CD4-positive, alpha-beta T cell treated with Interleukin-4 for 1 hour (primary cell): Measurements from ENCODE around the gene EFCAB12.

Experiments used
- DNase-seq, 2 donors: peaks; one replicate each; pipeline ENCODE4 v3.0.0-alpha.2; 2020 to 2022

EFCAB12 gene

DNA sequence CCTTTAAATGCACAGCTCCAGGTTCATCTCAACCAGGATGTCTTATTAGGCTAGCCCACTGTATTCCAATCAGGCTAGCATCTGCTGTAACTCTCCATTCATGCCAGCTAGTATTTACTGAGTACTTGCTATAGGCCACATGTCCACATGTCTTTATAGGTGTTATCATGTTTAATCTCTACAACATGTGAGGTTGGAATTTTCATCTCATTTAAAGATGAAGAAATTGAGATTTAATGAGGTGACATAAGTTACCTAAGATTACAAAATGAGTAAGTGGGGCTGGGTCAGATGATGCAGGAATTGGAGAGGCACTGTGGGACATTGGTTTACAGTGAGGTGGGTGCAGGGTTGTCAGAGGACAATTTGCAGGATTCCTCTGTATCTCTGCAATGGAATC lies 14.5 kb upstream of the EFCAB12 start:
- DNase-seq = no peak

DNA sequence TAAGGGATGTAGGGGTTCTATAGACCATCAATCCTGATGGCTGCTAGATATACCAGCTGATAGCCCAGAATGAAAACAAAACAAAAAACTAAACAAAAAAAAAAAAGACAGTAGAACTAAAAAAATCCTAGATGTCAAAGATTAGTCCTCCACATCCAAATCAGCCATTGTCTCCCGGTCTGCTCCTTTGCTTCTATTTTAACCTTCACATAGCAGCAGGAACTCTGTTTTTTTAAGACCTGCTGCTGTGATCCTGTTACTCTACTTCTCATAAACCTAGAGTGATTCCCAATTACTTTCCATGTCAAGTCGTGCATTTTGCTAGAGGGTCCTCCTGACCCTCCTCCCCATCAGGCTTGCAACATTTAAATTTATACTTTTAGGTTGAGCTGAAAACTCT lies 14.1 kb upstream of the EFCAB12 start:
- no peak for DNase-seq

DNA sequence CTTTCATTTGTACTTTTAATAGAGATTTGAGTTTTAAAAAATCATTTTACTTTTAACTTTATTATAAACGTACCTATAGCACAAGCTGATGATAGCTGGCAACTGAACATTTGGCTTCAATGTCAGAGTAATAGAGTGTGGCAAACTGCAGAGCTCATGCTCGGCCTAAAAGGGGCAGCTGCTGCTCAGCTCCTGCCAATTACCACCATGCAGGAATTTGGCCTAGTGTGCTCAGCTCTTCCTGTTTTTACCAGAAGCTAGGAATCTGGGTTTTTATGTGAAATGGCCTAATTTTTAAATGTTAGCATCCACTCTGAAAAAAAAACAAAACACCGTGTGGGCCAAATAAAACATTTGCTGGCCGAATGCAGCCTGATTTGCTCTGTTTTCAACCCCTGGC lies 13.3 kb upstream of the EFCAB12 start:
- DNase-seq = no peak

DNA sequence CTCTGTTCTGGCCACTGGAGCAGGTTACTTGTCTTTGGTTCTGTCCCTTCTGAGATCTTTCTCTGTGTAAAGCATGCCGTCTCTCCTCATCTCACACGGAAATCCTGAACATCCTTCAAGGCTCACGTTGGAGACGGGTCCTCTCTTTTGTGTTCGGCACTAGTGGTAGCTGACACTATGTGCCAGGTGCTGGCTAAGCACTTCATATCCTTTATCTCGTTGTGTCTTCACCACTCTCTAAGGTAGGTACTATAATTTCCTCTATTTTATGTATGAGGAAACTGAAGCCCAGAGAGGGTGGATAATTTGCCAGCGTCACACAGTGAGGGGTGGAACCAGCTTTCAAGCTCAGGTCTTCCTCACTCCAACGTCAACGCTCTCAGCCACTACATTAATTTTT lies 12.8 kb upstream of the EFCAB12 start:
- DNase-seq = peak in 1 of 2 donors; percentile 36

DNA sequence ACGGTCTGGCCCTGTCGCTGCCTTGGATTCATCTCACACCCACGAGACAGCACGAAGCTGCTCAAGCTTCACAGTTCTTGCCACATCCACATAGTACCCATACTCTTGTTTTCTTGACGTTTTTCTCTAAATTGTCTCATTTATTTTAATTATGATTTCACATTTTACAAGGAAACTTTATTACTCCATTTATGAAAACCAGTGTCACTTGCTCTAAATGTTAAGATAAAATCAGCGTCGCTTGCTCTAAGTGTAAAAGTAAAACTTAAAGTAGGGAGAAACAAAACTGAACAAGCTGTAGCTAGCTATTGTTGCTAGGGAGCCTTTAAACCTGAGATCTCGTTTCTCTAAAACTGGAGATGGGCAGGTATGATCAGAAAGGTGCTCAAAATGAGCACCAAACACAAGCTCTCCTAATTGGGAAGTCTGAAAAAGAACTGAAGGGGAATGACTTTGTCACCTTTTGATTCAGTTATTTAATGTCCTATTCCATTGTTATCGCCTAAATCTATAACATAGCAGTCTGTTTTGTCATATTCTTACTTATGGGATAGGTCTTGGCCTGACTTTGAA lies 12.3 kb upstream of the EFCAB12 start:
- no peak for DNase-seq

DNA sequence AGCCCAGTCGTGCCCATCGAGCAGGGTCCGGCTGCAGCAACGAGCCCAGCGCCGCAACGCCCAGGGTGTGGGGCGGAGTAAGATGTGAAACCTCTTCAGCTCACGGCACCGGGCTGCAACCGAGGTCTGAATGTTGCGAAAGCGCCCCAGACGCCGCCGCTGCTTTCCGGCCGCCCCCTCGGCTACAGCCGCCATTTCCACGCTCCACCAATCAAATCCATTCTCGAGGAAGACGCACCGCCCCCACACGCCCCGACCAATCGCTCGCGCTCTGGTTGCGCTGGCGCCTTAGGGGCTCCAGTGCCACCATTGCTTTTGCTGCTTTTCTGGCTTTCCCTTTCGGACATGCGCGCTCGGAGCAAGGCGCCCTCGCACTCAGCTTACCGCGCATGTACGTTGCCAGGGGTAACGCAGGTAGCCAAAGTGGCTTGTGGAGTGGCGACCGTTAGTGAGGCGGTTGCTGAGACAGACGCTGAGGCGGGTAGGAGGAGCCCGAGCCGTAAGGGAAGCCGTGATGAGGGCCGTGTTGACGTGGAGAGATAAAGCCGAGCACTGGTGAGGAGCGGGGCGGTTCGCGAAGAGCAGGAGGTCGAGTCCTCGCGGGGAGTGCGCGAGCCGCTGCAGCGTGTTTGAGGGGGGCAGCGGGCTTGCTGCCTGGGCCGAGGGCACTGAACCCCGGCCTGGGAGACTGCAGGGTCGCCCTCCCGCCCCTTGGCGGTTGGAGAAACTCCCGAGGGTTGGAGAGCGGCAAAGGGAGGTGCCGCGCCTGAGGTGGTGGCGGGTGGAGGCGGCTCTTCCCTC lies 11.6 kb upstream of the EFCAB12 start, which contains the start of the genes IFT122 and MBD4:
IFT122 (plus strand) TSS at position 408 of the 801 bp plus-strand sequence; CDS start at position 515, 107 bp downstream.
MBD4 (minus strand) TSS at position 132 of the 801 bp plus-strand sequence; CDS start at position 17, 115 bp downstream.
- DNase-seq = peak; percentile 100

DNA sequence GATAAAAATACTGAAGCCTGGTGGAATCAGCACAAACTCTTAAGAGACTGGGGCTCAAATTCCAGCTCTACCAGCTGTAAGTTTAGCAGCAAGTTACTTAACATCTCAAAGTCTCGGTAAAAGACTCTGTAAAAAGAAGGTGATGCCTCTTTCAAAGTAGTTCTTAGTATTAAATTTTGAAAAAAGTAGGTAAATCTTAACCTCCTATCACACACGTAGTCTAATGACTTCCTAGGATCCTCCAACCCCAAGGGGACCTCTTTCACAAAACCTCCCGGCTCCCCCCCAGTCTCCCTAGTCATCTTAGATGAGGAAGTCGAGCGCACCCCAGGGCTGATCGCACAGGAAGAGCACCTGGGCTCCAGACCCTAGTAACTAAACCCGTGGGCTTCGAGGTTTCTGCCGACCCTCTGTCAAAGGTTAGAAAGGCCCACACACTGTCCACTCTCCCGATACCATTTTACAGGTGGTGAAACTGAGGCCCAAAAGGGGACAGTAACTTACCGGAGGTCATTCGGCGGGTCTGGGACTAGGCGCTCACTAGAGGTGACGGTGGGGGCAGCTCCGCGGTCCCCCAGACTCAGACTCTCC lies 10.9 kb upstream of the EFCAB12 start:
- peak; percentile 41 for DNase-seq

DNA sequence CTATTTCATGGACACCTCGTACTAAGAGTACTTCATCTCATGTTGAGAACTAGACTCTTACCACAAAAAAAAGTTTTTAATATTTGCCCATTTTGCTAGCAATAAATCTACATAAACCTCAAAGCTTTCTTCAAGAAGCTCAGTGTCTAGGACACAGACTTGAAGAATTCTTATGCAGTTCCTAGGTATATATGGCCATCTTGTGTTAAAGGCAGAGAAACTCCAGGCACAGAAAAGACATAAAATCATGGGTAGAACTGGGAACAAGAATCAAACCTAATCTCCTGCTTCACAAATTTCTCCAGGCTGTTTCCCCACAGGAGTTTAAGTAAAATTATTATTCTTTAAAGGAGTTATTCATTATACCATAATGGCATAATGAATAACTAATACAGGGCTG lies 6.9 kb upstream of the EFCAB12 start:
- no peak for DNase-seq

DNA sequence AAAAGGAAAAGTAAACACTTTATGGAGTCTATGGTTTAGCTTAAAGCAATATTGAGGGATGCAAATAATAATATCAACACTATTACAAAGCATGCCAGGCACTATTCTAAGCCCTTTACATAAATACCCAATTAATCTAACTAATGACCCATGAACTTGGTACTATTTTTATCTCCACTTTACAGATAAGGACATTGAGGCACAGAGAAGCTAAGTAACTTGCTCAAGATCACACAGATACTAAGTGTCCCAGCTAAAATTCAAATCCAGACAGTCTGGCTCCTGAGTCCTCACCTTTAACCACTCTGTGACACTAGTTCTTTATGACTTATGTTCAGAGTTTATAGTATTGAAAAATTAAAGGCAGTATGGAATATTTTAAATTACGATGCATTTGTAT lies 5.7 kb upstream of the EFCAB12 start:
- DNase-seq = no peak

DNA sequence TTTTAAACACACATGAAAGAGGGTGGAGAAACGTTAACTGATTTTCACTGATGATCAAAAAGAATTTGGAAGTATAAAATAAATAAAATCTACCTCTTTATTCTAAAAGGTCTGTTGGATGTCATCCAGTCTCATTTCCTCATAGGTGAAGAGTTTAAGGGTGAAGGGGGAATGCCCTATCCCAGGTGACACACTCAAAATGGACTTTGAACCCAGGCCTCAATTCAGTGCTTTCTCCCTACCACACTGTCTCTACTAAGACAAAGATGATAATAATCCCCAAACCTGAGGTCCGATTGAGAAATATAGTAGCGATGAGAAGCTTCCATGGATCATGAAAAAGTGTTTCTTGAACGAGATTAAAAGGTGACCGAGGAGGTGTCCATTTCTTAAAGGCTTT lies 5.1 kb upstream of the EFCAB12 start:
- no peak for DNase-seq

DNA sequence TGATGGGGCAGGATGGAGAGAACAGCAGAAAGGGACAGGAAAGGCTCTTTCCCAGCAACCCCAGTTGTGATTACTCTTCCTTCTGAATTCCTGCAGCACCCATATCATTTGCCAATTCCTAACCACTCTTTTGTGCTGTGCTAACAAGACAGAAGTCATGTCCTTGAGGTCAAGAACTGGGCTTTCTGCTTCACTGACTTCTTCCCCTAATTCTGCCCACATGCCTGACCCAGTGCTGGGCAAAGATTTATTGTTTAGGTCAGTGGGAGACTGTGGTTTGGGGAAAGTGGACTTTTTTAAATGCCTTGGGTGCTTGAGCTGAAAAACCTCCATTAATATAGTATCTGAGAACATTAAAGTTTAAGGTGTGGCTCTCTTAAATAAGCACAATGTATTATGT lies 4.2 kb upstream of the EFCAB12 start:
- no peak for DNase-seq

DNA sequence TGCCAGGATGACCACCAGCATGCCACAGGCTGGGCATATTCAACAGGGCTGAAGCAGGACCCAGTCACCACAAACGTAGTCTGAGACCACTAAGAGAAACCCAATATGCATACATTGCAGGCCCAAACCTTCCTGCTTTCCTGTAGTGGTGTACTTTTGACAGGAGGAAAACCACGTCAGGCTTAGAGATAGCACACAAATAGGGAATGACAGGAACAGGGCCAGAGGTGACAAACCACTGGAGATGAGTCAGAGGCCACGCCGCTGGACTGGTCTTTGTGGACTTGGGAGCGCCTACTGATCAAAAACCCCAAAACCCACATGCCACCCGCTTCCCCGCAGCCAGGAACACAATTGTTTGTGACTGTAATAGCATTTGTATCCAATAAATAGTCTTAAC lies 3.6 kb upstream of the EFCAB12 start:
- no peak for DNase-seq

DNA sequence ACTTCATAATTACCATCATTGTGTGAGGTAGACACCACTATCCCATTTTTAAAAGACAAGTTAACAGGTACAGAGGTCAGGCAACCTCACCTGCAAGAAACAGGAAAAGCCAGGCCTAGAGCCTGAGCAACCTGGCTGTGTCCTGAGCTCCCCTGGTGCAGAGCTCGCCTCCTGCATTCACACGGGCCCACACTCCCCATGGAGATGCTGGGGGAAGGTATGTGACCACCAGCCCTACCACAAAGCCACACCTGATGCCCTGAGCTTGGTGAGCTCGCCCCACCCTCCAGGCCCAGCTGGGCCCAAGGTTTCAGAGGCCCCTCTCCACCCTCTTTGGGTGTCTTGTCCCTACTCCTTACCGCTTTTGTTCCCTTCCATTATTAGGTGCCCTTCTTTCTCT lies 1.2 kb upstream of the EFCAB12 start:
- DNase-seq = no peak

DNA sequence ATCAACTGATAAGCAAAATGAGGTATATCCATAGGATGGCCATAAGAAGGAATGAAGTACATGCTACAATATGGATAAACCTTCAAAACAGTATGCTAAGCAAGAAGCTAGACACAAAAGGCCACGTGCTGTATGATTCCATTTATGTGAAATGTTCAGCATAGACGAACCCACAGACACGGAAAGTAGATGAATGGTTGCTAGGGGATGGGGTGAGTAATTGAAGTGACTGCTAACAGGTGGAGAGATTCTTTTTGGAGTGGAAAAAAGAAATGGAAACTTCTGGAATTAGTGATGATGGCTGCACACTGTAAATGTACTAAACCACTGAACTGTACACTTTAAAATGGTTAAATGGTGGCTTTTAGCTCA lies 630 bp upstream of the EFCAB12 start:
- DNase-seq = no peak

DNA sequence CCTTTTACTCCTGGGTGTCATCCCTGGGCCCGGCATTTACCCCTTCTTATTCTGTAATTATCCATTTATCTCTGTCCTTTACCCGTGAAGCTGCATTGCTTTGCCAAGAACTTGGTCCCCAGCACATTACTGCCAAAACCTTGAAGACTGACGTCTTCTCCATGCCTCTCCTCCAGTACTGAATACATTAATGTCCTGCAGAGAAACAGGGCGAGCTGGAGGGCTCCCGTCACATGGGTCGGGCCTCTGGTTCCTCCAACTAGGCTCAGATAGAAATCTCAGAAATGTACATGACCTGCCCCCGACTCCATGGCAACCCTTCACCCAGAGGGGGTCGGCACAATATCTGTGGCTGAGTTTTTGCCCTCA lies 445 bp downstream of the EFCAB12 start:
- DNase-seq = no peak

DNA sequence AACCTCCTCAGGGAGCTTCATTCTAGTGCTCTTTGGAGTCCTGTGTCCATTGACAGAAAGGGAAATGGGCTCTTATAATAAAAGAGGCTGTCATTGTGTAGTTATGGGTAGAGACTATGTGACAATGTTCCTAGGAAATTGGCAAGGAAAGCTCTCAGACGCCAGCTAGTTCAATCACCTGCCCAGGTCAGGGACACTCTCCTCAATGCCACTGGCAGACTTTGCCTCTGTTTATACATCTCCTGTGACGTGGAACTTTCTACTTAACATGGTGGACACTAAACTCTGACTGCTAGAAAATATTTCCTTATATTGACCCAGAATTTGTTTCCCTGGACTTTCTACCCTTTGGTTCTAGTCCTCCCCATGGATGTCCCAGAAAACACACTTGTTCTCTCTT lies 2.8 kb downstream of the EFCAB12 start:
- DNase-seq = no peak

DNA sequence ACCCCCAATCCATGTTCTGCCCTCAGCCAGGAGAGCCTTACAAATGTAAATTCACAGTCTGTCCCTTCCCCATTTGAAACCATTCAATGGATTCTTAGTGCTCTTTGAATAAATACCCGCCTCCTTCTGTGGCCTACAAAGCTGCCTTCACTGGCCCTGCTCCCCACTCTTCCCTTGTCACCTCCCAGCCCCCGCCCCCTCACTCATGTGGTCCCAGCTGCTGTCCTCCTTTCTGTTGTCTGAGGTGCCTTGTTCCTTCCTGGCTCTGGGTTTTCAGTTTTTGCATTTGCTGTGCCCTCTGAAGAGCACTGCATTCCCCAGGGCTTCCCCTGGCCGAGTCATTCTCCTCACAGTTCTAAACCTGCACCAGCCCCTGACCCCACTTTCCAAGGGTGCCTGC lies 3.2 kb downstream of the EFCAB12 start:
- no peak for DNase-seq

DNA sequence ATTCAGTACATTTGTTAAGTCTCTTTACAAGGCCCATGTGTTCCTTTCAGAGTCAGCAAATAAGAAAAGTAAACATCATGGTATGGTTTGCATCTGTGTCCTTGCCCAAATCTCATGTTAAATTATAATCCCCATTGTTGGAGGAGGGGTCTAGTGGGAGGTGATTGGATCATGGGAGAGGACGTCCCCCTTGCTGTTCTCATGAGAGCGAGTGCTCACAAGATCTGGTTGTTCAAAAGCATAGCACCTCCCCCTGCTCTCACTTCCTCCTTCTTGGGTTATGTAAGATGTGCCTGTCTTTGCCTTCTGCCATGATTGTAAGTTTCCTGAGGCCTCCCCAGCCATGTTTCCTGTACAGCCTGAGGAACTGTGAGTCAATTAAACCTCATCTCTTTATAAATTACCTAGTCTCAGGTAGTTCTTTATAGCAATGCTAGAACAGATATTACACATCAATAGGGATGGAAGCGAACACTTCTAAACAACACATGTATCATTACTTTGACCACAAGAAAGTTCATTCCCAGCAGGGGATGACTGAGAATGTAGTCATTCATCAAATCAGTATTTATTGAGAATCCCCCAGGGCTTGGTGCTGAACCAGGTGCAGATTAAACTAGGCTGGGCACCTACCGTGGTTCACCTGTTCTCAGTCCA lies 4.1 kb downstream of the EFCAB12 start:
- peak in 1 of 2 donors; percentile 37 for DNase-seq

DNA sequence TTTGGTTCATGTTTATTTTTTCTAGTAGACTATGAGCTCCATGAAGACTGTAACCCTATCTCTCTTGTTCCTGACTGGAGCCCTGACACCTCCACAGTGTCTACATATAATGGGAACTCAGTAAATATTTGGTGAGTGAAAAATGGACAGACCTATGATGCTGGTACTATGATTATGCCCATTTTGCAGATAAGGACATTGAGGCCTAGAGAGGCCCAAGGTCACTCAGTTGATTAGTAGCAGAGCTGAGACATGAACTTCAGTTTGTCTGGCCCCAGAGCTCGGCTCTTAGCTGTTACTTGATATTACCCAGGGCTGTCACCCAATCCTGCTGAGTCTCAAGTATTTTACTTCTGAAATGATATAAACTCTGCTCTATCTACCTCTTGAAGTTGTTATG lies 5.5 kb downstream of the EFCAB12 start:
- DNase-seq = no peak

DNA sequence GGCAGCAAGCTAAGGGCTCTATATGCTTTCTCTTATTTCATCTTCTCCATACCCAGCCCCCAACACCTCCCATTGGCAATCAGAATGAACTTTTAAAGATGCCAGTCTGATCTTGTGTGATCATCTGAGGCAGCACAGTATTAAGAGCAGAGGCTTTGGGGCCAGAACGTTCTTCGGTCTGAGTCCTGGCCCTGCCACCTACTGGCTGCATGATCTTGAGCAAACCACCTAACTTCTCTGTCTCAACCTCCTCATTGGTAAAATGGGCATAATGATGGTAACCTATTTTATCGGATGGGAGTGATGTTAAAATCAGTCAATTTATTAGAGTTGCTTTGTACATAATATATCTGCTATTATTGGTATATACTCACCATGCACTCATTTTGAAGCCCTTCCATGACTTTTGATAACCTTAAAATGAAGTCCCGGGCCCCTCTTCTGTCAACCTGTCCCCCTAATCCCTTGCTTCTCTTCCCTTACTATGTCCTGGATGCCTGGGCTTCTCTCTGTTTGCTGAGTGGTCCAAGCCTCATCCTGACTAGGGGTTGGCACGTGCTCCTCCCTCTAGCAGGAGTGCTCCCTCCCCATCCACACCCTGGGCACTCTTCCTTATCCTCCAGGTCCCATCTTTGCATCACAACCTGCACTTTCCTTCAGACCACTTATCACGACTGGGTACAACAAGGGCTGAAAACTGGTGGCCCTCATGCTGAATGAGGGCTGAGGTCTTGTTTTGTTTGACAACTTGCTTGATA lies 6.3 kb downstream of the EFCAB12 start:
- DNase-seq = no peak

DNA sequence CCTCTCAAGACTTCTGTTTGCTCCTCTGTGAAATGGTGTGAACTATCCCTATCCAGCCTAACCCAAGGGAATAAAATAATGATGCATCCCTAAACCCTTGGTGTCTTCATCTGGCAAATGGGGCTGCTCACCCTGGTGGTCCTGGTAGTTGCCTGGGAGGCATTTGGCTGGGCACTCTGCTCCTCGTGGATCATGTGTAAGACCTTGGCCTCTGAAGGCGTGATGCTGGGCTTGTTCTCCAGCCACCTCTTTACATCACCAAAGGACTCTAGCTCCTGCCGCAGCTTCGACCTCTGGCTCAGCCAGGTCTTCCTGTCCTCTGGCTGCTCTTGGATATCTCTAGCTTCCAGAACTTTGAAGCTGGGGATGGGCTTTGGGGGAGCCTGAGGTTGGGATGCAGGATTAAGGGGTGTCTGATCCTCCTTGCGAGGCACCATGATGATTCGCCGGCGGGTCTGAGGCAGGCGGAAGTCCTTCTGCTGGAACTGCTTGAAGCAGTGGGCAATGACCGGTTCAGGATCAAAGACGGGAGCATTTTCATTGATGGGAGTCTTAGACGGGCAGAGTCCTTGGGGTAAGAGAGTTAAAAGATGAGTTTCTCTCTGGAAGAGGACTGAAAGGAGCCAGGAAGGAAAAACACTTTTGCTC lies 7.1 kb downstream of the EFCAB12 start:
- DNase-seq = no peak

DNA sequence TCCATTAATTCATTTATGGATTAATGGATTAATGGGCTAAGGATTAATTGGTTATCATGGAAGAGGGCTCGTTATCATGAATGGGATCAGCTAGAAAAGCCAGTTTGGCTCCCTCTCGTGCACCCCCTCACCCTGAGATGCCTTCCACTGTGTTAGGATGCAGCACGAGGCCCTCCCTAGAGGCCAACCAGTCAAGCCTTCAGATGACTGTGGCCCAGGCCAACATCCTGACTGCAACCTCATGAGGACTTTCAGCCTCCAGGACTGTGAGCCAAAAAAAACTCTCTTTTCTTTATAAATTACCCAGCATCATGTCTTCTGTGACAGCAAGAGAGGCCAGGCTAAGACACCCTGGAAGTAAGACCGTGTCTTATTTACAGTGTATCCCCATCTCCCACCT lies 9.0 kb downstream of the EFCAB12 start:
- no peak for DNase-seq
